MM.1S (cell line): Measurements from ENCODE around the gene PLA2G6.
"Not testable (repeated sequence)": the region's sequence is repeated elsewhere in the genome, so short reads cannot be mapped to it uniquely, and the experiment has no call there.

Source experiments
- DNase-seq: peaks from one replicate; pipeline ENCODE4 v3.0.0-alpha.2; 2015
- H2AFZ ChIP-seq: fragments of 300-600 bp; sonication (generic); 2 replicates; pipeline ENCODE4 v1.6.0; 2016; ENCODE audit warnings: antibody characterized with exemption, low read length
- H3F3A ChIP-seq: fragments of 300-600 bp; sonication (generic); 2 replicates; pipeline ENCODE4 v1.6.1; 2016; ENCODE audit warnings: mild to moderate bottlenecking, antibody characterized with exemption, low read length, moderate library complexity, mixed read lengths; ENCODE audit not compliant: insufficient read depth
- H3K27ac ChIP-seq: fragments of 300-600 bp; sonication (generic); 2 replicates; pipeline ENCODE4 v1.5.1; 2016; ENCODE audit warnings: mild to moderate bottlenecking, low read length
- H3K27me3 ChIP-seq: fragments of 300-600 bp; sonication (generic); replicated peaks from 2 replicates; pipeline ENCODE4 v1.6.0; 2016; ENCODE audit warnings: low read length; ENCODE audit not compliant: insufficient read depth
- H3K36me3 ChIP-seq: fragments of 300-600 bp; sonication (generic); replicated peaks from 2 replicates; pipeline ENCODE4 v1.6.1; 2016; ENCODE audit warnings: mild to moderate bottlenecking, low read length, mixed read lengths; ENCODE audit not compliant: insufficient read depth
- H3K4me1 ChIP-seq: fragments of 300-600 bp; sonication (generic); 2 replicates; pipeline ENCODE4 v1.6.1; 2016; ENCODE audit warnings: low read length, mixed read lengths
- H3K4me2 ChIP-seq: fragments of 300-600 bp; sonication (generic); 2 replicates; pipeline ENCODE4 v1.6.0; 2016; ENCODE audit warnings: low read depth, low read length
- H3K4me3 ChIP-seq: fragments of 300-600 bp; sonication (generic); 2 replicates; pipeline ENCODE4 v1.5.1; 2016; ENCODE audit warnings: low read length, mixed read lengths
- H3K79me2 ChIP-seq: fragments of 300-600 bp; sonication (generic); 2 replicates; pipeline ENCODE4 v1.6.1; 2016; ENCODE audit warnings: mixed run types, low read length, mixed read lengths
- H3K9ac ChIP-seq: fragments of 300-600 bp; sonication (generic); 2 replicates; pipeline ENCODE4 v1.6.1; 2016; ENCODE audit warnings: low read length, mixed read lengths
- H3K9me2 ChIP-seq: fragments of 300-600 bp; sonication (generic); replicated peaks from 2 replicates; pipeline ENCODE4 v1.6.1; 2016; ENCODE audit warnings: mild to moderate bottlenecking, low read length, mixed read lengths; ENCODE audit not compliant: insufficient read depth
- H3K9me3 ChIP-seq: fragments of 300-600 bp; sonication (generic); replicated peaks from 2 replicates; pipeline ENCODE4 v1.6.1; 2016; ENCODE audit warnings: mild to moderate bottlenecking, low read length, mixed read lengths; ENCODE audit not compliant: insufficient read depth
- H4K20me1 ChIP-seq: fragments of 300-600 bp; sonication (generic); 2 replicates; pipeline ENCODE4 v1.6.1; 2016; ENCODE audit warnings: mild to moderate bottlenecking, low read length, moderate library complexity, mixed read lengths; ENCODE audit not compliant: insufficient read depth
- CTCF ChIP-seq: fragments of 300-600 bp; sonication (generic); IDR thresholded peaks from 2 replicates; pipeline ENCODE4 v1.5.1; 2016; ENCODE audit warnings: antibody characterized with exemption, low read length, mixed read lengths
- EZH2 ChIP-seq: fragments of 300-600 bp; sonication (generic); optimal IDR thresholded peaks from 2 replicates; pipeline ENCODE3; 2017; ENCODE audit warnings: low read depth, mild to moderate bottlenecking, antibody characterized with exemption, low read length, mixed read lengths
- EZH2phosphoT487 ChIP-seq: fragments of 300-600 bp; sonication (generic); IDR thresholded peaks from 2 replicates; pipeline ENCODE4 v1.6.1; 2018; ENCODE audit warnings: antibody characterized with exemption, low read length

PLA2G6 gene

GRCh38 chr22:38177926-38178604, 3.6 kb downstream of the PLA2G6 start:
- H2AFZ ChIP-seq: no peak overlapping the region
- H3K9me2 ChIP-seq: no peaks in the 10 kb centered on the region
- peaks cover 13% of the 10 kb centered on the region for H3K79me2 ChIP-seq
- no peaks in the 10 kb centered on the region for H3K27me3 ChIP-seq
- TF ChIP-seq CTCF (no peak), EZH2phosphoT487 (no peak), EZH2 (no peak)
- H3K4me1 ChIP-seq: peaks cover 30% of the 10 kb centered on the region
- no peak for DNase-seq
- no peak overlapping the region for H3K4me3 ChIP-seq
- peaks cover 22% of the 10 kb centered on the region for H3F3A ChIP-seq
- no peaks in the 10 kb centered on the region for H4K20me1 ChIP-seq
- peak overlapping the region; percentile 28; the same call in 1 of the 2 replicates for H3K27ac ChIP-seq
- H3K4me2 ChIP-seq: no peak overlapping the region; the same call in 1 of the 2 replicates
- no peak overlapping the region for H3K9ac ChIP-seq
- H3K36me3 ChIP-seq: no peaks in the 10 kb centered on the region
- H3K9me3 ChIP-seq: no peaks in the 10 kb centered on the region

- H3K79me2 ChIP-seq: peaks cover 13% of the 10 kb centered on the region
- H3F3A ChIP-seq: peaks cover 22% of the 10 kb centered on the region
- H3K9me3 ChIP-seq, H3K9me2 ChIP-seq, DNase-seq, H3K9ac ChIP-seq, H3K27me3 ChIP-seq, H4K20me1 ChIP-seq, H2AFZ ChIP-seq, H3K4me2 ChIP-seq, H3K36me3 ChIP-seq, H3K4me3 ChIP-seq: not testable (repeated sequence)
- H3K4me1 ChIP-seq: peaks cover 30% of the 10 kb centered on the region
- H3K27ac ChIP-seq: peak overlapping the region; percentile 28; the same call in 1 of the 2 replicates
These were observed 4.1 kb downstream of the PLA2G6 start for GRCh38 chr22:38177571-38177925.

- peak; percentile 28 for DNase-seq
- H3K4me3 ChIP-seq: no peak overlapping the region
- no peaks in the 10 kb centered on the region for H3K36me3 ChIP-seq
- H3K9me2 ChIP-seq: no peaks in the 10 kb centered on the region
- H3K27me3 ChIP-seq: no peaks in the 10 kb centered on the region
- no peaks in the 10 kb centered on the region for H3K9me3 ChIP-seq
- H3K27ac ChIP-seq: peak overlapping the region; percentile 57; the same call in 1 of the 2 replicates
- peaks cover 22% of the 10 kb centered on the region for H3F3A ChIP-seq
- H3K4me2 ChIP-seq: peak overlapping the region; percentile 40; the same call in 1 of the 2 replicates
- no peaks in the 10 kb centered on the region for H4K20me1 ChIP-seq
- no peak for TF ChIP-seq CTCF
- TF ChIP-seq EZH2phosphoT487: no peak
- TF ChIP-seq EZH2: no peak
- peak overlapping the region; percentile 35; the same call in 1 of the 2 replicates for H3K9ac ChIP-seq
- H3K4me1 ChIP-seq: peaks cover 28% of the 10 kb centered on the region
- H2AFZ ChIP-seq: no peak overlapping the region
- H3K79me2 ChIP-seq: peaks cover 13% of the 10 kb centered on the region
These were observed 4.6 kb downstream of the PLA2G6 start for GRCh38 chr22:38177044-38177443.

GRCh38 chr22:38176170-38176741, 5.4 kb downstream of the PLA2G6 start:
- Histone ChIP-seq H3K9me2 (no peaks in the 10 kb centered on the region), H3K27ac (peak overlapping the region; percentile 57; the same call in 1 of the 2 replicates), H3K27me3 (no peaks in the 10 kb centered on the region), H4K20me1 (no peaks in the 10 kb centered on the region), H2AFZ (no peak overlapping the region), H3K79me2 (peaks cover 11% of the 10 kb centered on the region), H3K4me1 (peaks cover 26% of the 10 kb centered on the region), H3K36me3 (no peaks in the 10 kb centered on the region), H3K9ac (no peak overlapping the region), H3K4me2 (no peak overlapping the region), H3K9me3 (no peaks in the 10 kb centered on the region), H3K4me3 (no peak overlapping the region), H3F3A (peaks cover 20% of the 10 kb centered on the region)
- DNase-seq: no peak
- TF ChIP-seq EZH2 (no peak), EZH2phosphoT487 (no peak), CTCF (no peak)
